Heart left ventricle (tissue), 16 donors: Measurements from ENCODE around the gene PLSCR1. TPM values are rescaled to one million over a fixed set of nuclear protein-coding genes. Genes with fewer than 3 reads are reported as not detected.

ENCODE experiments used
- ATAC-seq, 4 donors: fragments of 200-7000 bp; cut with Tn5 transposase; one replicate each; pipeline ENCODE4 v1.9.1; 2020 to 2022; ENCODE audit warnings: moderate library complexity in 4 of 4, mild to moderate bottlenecking in 3 of 4, moderate number of reproducible peaks in 1 of 4
- DNase-seq, 5 donors: peaks; one replicate each; pipeline ENCODE4 v3.0.0-alpha.2; 2020
- H3K27ac ChIP-seq, 12 donors: fragments of 200-600 bp; sonication (generic) in 4 of 12; one replicate each; pipeline versions ENCODE4 v1.5.0 to v1.8.0; 2016 to 2022; ENCODE audit warnings: mild to moderate bottlenecking in 2 of 12
- H3K27me3 ChIP-seq, 9 donors: fragments of 200-600 bp; sonication (generic) in 2 of 9; one replicate each; pipeline versions ENCODE4 v1.5.1 to v1.8.0; 2016 to 2022; ENCODE audit warnings: mild to moderate bottlenecking in 3 of 9
- H3K36me3 ChIP-seq, 9 donors: fragments of 200-600 bp; sonication (generic) in 2 of 9; one replicate each; pipeline versions ENCODE4 v1.5.0 to v1.8.0; 2018 to 2022; ENCODE audit warnings: mild to moderate bottlenecking in 2 of 9
- H3K4me1 ChIP-seq, 12 donors: fragments of 200-600 bp; sonication (generic) in 4 of 12; one replicate each; pipeline versions ENCODE4 v1.5.0 to v1.8.0; 2016 to 2022; ENCODE audit warnings: mild to moderate bottlenecking in 3 of 12
- H3K4me3 ChIP-seq, 12 donors: fragments of 200-600 bp; sonication (generic) in 4 of 12; one replicate each; pipeline versions ENCODE4 v1.5.0 to v1.8.0; 2017 to 2022; ENCODE audit warnings: mild to moderate bottlenecking in 9 of 12, moderate library complexity in 4 of 12
- H3K9me3 ChIP-seq, 12 donors: fragments of 200-600 bp; sonication (generic) in 4 of 12; one replicate each; pipeline versions ENCODE4 v1.5.0 to v1.8.0; 2016 to 2022; ENCODE audit warnings: mild to moderate bottlenecking in 1 of 12
- WGBS, 4 donors: extraction: QIAGEN DNeasy Blood & Tissue Kit in 2 of 4; methylation state at CpG; one replicate each; pipeline versions ENCODE4 v1.1.5 to v1.1.7; 2013 to 2018; 5-methylcytosine and 5-hydroxymethylcytosine counted together
- intact Hi-C, 10 donors: fragments of 100-400 bp; cut with DNase I; formaldehyde crosslinking; loops; one replicate each; pipeline versions ENCODE4 v1.11.1 to v1.14.2; 2022
- polyA plus RNA-seq, 2 donors: library from polyadenylated mRNA; stranded (reverse); fragments of 200-250 nt; gene quantifications; one replicate each; pipeline ENCODE4 v1.2.3, GENCODE V29; 2013
- total RNA-seq, 9 donors: library from RNA; depleted of rRNA in 2 of 9; stranded (reverse); fragments of >200 nt in 2 of 9; fragmentation: NEBNext Ultra II Directional in 3 of 9; extraction: Animal tissue kit (Norgen Biotek cat#: 25700) in 3 of 9; gene quantifications; one replicate each; pipeline versions ENCODE4 v1.1.0 to v1.2.4, GENCODE V29; 2016 to 2023
- TF ChIP-seq, protein P1 (sequence below), 12 donors: fragments of 200-600 bp; sonication (generic) in 4 of 12; IDR thresholded peaks; one replicate each; pipeline versions ENCODE4 v1.5.0 to v1.8.0; 2018 to 2022; ENCODE audit warnings: antibody characterized with exemption in 12 of 12, mild to moderate bottlenecking in 5 of 12
- donor health status: ischemic (EF 13 %, LVEDD 7.1; RV severe dilation, severe dysfunction).
- donor health status: healthy with polysubstance abuse.
- donor health status: DM: no; HTN: yes; CAD: no.
- donor health status: DM: no; HTN: no; CAD: no.
- donor health status: ischemic (EF 25% LVEDD 6.9; RV normal size, moderate dysfunction).
- donor health status: ischemic (EF 25% LVEDD 5.7; RV mildly dilated, moderate dysfunction).
- donor health status: healthy.
- donor health status: DM: yes; HTN: yes; CAD: no.
- donor health status: ischemic (EF 35%, LVEDD 5.7; RV mildly dilated, moderate dysfunction).
- donor health status: nonischemic (EF 11% LVEDD 7.7; RV severe dilation, severe dysfunction).
- donor health status: DM: yes; HTN: yes; CAD: no.
- donor health status: PGD.
- donor health status: ischemic (EF 29% LVEDD 5.4; RV normal size, mild dysfunction).
- donor health status: nonischemic (EF 23%, LVEDD 6.1; RV moderate dilation, normal function).

Gene PLSCR1
- total and polyA plus RNA-seq, 11 donors: 6.9 to 113 (median 25.8) TPM

DNA sequence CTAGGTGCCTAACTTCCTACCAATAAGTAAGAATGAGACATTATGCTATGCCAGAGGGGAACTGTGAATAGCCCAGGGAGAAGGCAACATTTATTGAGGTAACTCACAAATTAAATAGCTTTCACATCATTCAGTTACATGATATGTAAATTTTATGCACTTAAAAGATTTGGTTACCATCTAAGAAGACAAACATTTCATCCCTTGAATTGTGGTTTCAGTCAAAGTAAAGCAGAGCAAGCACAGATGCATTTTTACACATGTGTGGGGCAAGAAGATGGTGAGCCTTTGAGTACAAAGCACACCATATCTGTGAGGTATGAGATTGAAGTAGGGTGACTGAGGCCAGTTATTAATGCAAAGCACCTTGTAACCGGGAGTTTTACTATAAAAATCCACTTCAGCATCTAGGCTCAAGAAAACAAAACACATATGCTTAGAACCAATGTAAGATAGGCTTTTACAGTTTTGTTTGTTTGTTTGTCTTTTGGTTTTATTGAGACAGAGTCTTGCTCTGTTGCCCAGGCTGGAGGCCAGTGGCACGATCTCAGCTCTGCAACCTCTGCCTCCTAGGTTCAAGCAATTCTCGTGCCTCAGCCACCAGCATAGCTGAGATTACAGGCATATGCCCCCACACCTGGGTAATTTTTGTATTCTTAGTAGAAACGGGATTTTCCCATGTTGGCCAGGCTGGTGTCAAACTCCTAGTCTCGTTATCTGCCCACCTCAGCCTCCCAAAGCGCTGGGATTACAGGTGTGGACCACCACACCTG lies 78.5 kb downstream of the PLSCR1 start:
- no peak overlapping the region for H3K27ac ChIP-seq
- DNase-seq: no peak
- WGBS, 4 donors: 83 to 92% (median 91%) methylated on average over 6 of the region's 6 CpGs
- TF ChIP-seq, protein P1, sequence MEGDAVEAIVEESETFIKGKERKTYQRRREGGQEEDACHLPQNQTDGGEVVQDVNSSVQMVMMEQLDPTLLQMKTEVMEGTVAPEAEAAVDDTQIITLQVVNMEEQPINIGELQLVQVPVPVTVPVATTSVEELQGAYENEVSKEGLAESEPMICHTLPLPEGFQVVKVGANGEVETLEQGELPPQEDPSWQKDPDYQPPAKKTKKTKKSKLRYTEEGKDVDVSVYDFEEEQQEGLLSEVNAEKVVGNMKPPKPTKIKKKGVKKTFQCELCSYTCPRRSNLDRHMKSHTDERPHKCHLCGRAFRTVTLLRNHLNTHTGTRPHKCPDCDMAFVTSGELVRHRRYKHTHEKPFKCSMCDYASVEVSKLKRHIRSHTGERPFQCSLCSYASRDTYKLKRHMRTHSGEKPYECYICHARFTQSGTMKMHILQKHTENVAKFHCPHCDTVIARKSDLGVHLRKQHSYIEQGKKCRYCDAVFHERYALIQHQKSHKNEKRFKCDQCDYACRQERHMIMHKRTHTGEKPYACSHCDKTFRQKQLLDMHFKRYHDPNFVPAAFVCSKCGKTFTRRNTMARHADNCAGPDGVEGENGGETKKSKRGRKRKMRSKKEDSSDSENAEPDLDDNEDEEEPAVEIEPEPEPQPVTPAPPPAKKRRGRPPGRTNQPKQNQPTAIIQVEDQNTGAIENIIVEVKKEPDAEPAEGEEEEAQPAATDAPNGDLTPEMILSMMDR (IDR thresholded peaks at IDR 0.05): no peak
- H3K4me1 ChIP-seq: peaks cover 0 to 11% (median 2%) of the 10 kb centered on the region in 12 donors
- intact Hi-C loops: no loop called here
- no peaks in the 10 kb centered on the region for H3K36me3 ChIP-seq
- no peaks in the 10 kb centered on the region for H3K9me3 ChIP-seq
- H3K4me3 ChIP-seq: no peak overlapping the region
- no peak for ATAC-seq
- no peaks in the 10 kb centered on the region for H3K27me3 ChIP-seq

Other genes with a start within 250 kb of the PLSCR1 start
- gene PLSCR2, start 75.0 kb downstream of the PLSCR1 start, total RNA-seq: not detected
- not detected for gene PLSCR2, start 75.0 kb downstream of the PLSCR1 start, polyA plus RNA-seq
- gene PLSCR5, start 60.7 kb upstream of the PLSCR1 start, total RNA-seq: not detected
- not detected for gene PLSCR5, start 60.7 kb upstream of the PLSCR1 start, polyA plus RNA-seq